ENCODE measurements around the gene ACADS.

The ACADS gene, protein sequence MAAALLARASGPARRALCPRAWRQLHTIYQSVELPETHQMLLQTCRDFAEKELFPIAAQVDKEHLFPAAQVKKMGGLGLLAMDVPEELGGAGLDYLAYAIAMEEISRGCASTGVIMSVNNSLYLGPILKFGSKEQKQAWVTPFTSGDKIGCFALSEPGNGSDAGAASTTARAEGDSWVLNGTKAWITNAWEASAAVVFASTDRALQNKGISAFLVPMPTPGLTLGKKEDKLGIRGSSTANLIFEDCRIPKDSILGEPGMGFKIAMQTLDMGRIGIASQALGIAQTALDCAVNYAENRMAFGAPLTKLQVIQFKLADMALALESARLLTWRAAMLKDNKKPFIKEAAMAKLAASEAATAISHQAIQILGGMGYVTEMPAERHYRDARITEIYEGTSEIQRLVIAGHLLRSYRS

DNA sequence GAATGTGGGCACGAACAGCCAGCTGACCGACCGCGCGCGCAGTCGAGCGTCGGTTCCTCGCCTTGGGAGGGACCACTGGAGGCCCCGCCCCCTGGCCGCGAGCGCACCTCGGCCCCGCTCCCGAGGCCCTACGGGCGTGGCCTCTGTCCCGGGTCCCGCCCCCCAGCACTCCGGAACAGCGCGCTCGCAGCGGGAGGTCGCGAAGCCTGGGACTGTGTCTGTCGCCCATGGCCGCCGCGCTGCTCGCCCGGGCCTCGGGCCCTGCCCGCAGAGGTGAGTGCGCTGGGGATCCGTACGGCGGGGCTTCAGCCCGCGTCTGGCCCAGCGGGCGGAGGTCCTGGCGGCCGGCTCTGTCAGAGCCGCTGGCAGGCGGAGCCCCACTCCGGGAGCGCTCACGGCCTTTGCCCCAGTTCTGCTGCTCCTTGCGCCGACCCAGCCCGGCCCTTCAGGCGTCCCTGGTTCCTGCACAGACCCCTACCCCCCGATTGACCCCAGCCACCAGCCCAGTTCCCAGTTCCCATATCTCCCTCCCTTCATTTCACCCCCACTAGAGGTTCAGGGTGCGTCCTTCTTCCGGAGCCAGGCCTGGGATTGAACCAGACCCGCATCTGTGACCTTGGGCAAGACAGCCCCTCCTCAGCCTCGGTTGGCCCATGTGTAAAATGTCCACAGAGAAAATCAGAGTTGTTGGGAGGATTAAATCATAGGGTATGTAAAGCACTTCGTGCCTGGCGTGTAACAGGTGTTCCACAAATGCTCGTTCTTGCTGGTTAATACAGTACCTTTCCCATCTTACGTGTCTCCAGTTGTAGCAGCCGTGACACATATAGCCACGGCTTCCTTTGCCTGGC, at the start of gene ACADS:
ACADS (plus strand) TSS at position 168 of the 851 bp plus-strand sequence; CDS start at position 228, 60 bp downstream.
- H3K4me3 ChIP-seq (ENCODE audit: low read length) = peak within 1 kb of the TSS; percentile 49
- peak; percentile 81 for DNase-seq (ENCODE audit: low read depth)
- TF ChIP-seq, protein P1, sequence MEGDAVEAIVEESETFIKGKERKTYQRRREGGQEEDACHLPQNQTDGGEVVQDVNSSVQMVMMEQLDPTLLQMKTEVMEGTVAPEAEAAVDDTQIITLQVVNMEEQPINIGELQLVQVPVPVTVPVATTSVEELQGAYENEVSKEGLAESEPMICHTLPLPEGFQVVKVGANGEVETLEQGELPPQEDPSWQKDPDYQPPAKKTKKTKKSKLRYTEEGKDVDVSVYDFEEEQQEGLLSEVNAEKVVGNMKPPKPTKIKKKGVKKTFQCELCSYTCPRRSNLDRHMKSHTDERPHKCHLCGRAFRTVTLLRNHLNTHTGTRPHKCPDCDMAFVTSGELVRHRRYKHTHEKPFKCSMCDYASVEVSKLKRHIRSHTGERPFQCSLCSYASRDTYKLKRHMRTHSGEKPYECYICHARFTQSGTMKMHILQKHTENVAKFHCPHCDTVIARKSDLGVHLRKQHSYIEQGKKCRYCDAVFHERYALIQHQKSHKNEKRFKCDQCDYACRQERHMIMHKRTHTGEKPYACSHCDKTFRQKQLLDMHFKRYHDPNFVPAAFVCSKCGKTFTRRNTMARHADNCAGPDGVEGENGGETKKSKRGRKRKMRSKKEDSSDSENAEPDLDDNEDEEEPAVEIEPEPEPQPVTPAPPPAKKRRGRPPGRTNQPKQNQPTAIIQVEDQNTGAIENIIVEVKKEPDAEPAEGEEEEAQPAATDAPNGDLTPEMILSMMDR (IDR thresholded peaks at IDR 0.05; ENCODE audit: insufficient read depth, low read depth, low read length, missing control alignments) = no peak

DNA sequence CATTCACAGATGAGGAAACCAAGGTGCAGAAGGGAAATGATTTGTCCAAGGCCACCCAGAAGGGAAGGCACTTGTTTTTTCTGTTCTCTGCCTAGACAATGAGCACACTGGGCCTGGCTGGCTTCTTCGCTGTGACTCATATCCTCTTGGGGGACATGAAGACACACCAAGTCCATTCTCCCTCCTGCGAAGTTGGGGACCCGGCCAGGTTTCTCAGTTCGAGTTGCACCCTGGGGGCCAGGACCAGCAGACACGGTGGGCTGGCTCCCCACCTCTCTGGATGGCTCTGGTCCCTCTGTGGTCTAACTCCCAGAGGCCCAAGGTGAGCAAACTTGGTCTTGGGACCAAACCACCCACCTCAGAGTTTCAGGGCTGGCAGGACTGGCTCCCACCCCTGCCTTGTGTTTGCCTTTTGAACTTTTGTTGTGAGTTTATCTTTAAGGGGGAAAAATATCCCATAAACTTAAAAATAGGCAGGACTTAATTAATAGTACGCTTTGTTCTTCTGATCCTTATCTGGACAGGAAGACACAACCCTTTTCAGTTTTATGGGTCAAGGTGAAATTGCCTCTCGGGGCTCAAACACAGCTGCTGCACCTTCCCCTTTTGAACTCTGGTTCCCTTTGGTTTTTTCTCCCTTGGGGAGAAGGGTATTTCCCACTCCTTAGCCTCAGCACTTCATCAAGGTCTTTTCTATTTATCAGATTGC, 47.7 kb upstream of the ACADS start:
- TF ChIP-seq, protein P1 (IDR thresholded peaks at IDR 0.05; ENCODE audit: insufficient read depth, low read depth, low read length, missing control alignments) = no peak
- DNase-seq (ENCODE audit: low read depth) = peak; percentile 21
- no peak overlapping the region for H3K4me3 ChIP-seq (ENCODE audit: low read length)

DNA sequence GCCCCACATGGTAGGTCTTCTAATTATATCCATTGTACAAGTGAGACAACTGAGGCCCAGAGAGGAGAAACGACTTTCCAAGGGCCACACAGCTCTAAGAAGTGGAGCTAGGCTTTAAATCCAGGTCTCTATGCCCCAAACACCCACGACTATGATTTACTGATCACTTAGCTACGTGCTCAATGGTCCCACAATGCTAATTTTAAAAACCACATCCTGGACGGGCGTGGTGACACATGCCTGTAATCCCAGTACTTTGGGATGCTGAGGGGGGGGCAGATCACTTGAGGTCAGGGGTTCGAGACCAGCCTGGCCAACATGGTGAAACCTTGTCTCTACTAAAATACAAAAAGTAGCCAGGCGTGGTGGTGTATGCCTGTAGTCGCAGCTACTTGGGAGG, 47.1 kb upstream of the ACADS start:
- TF ChIP-seq, protein P1 (IDR thresholded peaks at IDR 0.05; ENCODE audit: insufficient read depth, low read depth, low read length, missing control alignments) = no peak
- no peak overlapping the region for H3K4me3 ChIP-seq (ENCODE audit: low read length)
- DNase-seq (ENCODE audit: low read depth) = no peak

DNA sequence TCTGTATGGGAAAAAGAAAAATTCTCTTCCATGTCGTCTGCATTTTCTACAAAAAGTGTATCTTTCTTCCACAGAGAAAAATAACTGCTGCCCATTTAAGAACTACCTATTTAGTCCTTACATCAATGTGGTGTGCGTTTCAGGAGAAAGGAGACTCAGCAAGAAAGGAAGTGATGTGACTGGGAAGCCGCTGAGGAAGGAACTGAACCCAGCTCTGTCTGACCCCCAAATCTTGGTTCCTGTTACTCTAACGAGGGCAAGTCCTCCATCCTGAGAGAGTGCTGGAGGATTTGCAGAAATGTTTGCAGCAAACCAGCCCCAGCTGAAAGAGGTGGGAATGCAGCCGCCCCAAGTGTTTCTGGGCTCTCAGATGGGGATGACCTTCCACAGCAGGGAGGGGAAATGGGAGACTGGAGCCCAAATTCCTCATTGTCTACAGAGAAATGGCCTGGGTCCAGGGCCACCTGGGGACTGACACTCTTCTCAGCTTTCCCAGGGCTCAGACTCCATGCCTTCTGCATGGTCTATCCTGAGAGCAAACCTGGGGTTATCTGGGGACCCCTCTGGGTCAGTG, 45.4 kb upstream of the ACADS start:
- no peak for DNase-seq (ENCODE audit: low read depth)
- H3K4me3 ChIP-seq (ENCODE audit: low read length) = no peak overlapping the region
- TF ChIP-seq, protein P1 (IDR thresholded peaks at IDR 0.05; ENCODE audit: insufficient read depth, low read depth, low read length, missing control alignments) = no peak

DNA sequence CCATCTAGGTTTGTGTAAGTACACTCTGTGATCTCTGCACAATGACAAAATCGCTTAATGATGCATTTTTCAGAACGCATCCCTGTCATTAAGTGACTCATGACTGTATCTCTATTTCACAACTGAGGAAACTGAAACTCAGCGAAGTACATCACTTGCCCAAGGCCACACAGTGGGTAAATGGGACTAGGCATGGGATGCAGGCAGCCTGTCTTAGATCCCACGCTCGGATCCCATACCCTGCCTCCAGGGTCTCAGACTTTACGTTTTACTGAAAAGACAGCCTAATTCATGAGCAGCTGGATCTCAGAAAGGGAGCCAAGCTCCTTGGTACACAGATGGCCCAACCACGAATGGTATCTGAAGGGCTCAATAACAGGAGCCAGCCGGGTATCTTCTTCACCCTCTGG, 41.1 kb upstream of the ACADS start:
- peak; percentile 87 for DNase-seq (ENCODE audit: low read depth)
- H3K4me3 ChIP-seq (ENCODE audit: low read length) = no peak overlapping the region
- TF ChIP-seq, protein P1 (IDR thresholded peaks at IDR 0.05; ENCODE audit: insufficient read depth, low read depth, low read length, missing control alignments) = no peak

DNA sequence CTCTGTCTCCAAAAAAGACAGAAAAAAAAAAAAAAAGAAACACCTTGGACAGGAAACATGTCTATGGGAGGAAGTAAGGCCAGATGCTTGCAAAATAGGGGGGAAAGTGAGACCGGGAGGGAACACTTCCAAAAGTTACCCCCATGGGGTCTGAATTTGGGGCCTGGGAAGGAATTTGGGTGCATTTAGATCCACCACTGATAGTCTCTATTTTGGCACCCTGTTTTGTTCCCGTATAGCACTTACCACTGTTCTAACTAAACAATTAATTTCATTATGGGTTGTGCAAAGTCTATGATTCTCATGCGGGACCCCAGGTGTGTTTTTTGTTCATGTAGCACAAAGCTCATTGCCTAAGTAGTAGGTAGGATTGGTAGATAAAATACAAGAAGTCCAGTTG, 40.1 kb upstream of the ACADS start:
- H3K4me3 ChIP-seq (ENCODE audit: low read length) = no peak overlapping the region
- TF ChIP-seq, protein P1 (IDR thresholded peaks at IDR 0.05; ENCODE audit: insufficient read depth, low read depth, low read length, missing control alignments) = no peak
- no peak for DNase-seq (ENCODE audit: low read depth)
